GM12892 (cell line): Measurements from ENCODE around the gene AMOTL1.

Source experiments
- POLR2A ChIP-seq: IDR thresholded peaks from 2 replicates; pipeline ENCODE4 v1.6.1; 2011; ENCODE audit warnings: low read depth, low read length, control low read depth
- POLR2AphosphoS5 ChIP-seq: IDR thresholded peaks from 2 replicates; pipeline ENCODE4 v1.6.1; 2011; ENCODE audit warnings: low read depth, low read length, control low read depth
- TAF1 ChIP-seq: IDR thresholded peaks from 2 replicates; pipeline ENCODE4 v1.6.1; 2011; ENCODE audit warnings: low read depth, mild to moderate bottlenecking, control low read depth, low read length, borderline replicate concordance

DNA sequence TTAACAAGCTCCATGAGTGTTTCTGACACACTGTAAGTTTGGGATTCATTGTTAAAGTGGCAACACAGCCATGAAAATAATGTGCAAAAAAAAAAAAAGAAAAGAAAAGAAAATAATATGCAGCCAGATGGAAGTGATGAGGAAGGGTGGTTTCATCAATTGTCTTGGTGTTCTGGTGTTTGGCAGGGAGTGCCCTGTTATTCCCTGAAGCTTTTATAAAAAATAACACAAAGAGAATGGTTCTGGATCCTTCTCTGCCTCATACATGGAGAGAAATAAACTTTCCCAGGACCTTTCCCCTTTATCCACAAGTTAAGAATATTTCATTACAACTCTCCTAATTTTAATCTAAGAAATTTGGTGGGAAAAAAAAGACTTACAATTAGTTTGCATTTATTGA lies 16.7 kb downstream of the AMOTL1 start:
- TF ChIP-seq POLR2A (no peak), POLR2AphosphoS5 (no peak), TAF1 (no peak)
